Right lung (tissue), 5 donors: ENCODE data around the gene CDS2. TPM values are rescaled to one million over a fixed set of nuclear protein-coding genes. Genes with fewer than 3 reads are reported as not detected.

Source experiments
- DNase-seq, 2 donors: peaks; one replicate each; pipeline ENCODE4 v3.0.0-alpha.2; 2013
- polyA plus RNA-seq, 5 donors: library from polyadenylated mRNA; unstranded; fragments of 120-200 nt; gene quantifications; one replicate each; pipeline versions ENCODE4 v1.2.1 to v1.2.3, GENCODE V29; 2013; ENCODE audit warnings: inconsistent platforms in 1 of 5, low replicate concordance in 1 of 5; ENCODE audit not compliant: insufficient read length in 5 of 5, insufficient read depth in 1 of 5

CDS2 gene
- polyA plus RNA-seq, 5 donors: 25.8 to 35.4 (median 29.4) TPM

- no peak for DNase-seq
Measured at GRCh38 chr20:5150226-5151076, 23.6 kb downstream of the CDS2 start.

GRCh38 chr20:5153152-5153467 is 26.3 kb downstream of the CDS2 start:
- no peak for DNase-seq

GRCh38 chr20:5153612-5154542 is 27.1 kb downstream of the CDS2 start:
- DNase-seq: no peak

- no peak for DNase-seq
Measured at GRCh38 chr20:5154543-5154925, 27.7 kb downstream of the CDS2 start.

GRCh38 chr20:5155404-5155803 is 28.6 kb downstream of the CDS2 start:
- DNase-seq: no peak

- DNase-seq: no peak
Measured at GRCh38 chr20:5156675-5157448, 30.1 kb downstream of the CDS2 start.

GRCh38 chr20:5159928-5160327 is 33.1 kb downstream of the CDS2 start:
- no peak for DNase-seq

- no peak for DNase-seq
Measured at GRCh38 chr20:5160882-5161281, 34.1 kb downstream of the CDS2 start.

- DNase-seq: no peak
Measured at GRCh38 chr20:5161536-5162164, 34.8 kb downstream of the CDS2 start.

- no peak for DNase-seq
Measured at GRCh38 chr20:5164645-5165625, 38.1 kb downstream of the CDS2 start.

GRCh38 chr20:5168651-5169396 is 42.0 kb downstream of the CDS2 start:
- no peak for DNase-seq

GRCh38 chr20:5170341-5170740 is 43.5 kb downstream of the CDS2 start:
- DNase-seq: no peak

- DNase-seq: peak in 1 of 2 donors; percentile 16
Measured at GRCh38 chr20:5171064-5171789, 44.4 kb downstream of the CDS2 start.

GRCh38 chr20:5171790-5172164 is 45.0 kb downstream of the CDS2 start:
- no peak for DNase-seq

GRCh38 chr20:5172167-5172601 is 45.4 kb downstream of the CDS2 start:
- DNase-seq: no peak

GRCh38 chr20:5172903-5173463 is 46.2 kb downstream of the CDS2 start:
- no peak for DNase-seq

- DNase-seq: no peak
Measured at GRCh38 chr20:5173751-5174150, 46.9 kb downstream of the CDS2 start.

GRCh38 chr20:5177071-5177470 is 50.3 kb downstream of the CDS2 start:
- DNase-seq: no peak

- no peak for DNase-seq
Measured at GRCh38 chr20:5178046-5178445, 51.2 kb downstream of the CDS2 start.
